Measurements from ENCODE around the gene CDH16. TPM values are rescaled to one million over a fixed set of nuclear protein-coding genes. Genes with fewer than 3 reads are reported as not detected.

The CDH16 gene
- total and polyA plus RNA-seq, 7 donors, result 0.19 to 0.60 TPM; not detected in 5

DNA sequence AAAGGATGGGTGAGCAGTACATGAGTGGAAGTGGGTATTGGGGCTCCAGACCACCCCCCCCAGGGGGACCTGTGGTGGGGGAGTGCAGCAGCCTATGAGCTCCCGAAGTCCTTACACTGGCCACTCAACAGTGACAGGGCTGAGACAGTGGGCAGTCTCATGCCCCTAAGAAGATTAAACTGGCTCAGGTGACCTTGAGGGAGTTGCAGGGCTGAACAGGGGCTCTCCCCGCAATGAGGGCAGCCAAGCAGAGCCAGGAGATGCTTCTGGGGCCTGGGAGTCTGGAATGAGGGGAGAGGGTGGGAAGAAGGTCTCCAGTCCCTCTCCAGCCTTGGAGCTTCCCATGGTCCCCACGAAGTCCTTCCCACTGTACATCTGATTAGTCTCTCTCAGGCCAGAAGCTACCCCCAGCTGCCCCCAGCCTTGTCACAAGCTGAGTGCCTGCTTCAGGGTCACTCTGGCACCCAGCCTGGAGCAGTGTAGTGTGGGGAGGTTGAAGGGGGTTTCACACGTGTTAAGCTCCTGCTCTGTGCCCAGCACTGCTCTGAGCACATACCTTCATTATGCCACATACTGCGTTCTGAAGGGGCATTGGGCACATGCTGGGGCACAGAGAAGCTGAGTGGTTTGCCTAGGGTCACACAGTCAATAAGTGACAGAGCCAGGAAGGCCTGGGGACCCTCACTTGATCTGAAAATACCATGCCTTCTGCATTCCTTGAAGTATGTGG, 1.0 kb upstream of the CDH16 start:
- Histone ChIP-seq H3K36me3 (peaks cover 0 to 11% (median 7%) of the 10 kb centered on the region in 4 donors), H3K27me3 (no peaks in the 10 kb centered on the region), H3K9me3 (no peaks in the 10 kb centered on the region), H3K4me3 (no peak overlapping the region), H3K4me1 (peaks cover 0 to 44% (median 26%) of the 10 kb centered on the region in 4 donors), H3K27ac (peak overlapping the region in 1 of 4 donors; percentile 96)
- no peak for TF ChIP-seq POLR2AphosphoS5 (IDR thresholded peaks at IDR 0.05)
- TF ChIP-seq POLR2A (IDR thresholded peaks at IDR 0.05), result no peak
- no peak for TF ChIP-seq EP300 (IDR thresholded peaks at IDR 0.05)
- TF ChIP-seq, protein P1, sequence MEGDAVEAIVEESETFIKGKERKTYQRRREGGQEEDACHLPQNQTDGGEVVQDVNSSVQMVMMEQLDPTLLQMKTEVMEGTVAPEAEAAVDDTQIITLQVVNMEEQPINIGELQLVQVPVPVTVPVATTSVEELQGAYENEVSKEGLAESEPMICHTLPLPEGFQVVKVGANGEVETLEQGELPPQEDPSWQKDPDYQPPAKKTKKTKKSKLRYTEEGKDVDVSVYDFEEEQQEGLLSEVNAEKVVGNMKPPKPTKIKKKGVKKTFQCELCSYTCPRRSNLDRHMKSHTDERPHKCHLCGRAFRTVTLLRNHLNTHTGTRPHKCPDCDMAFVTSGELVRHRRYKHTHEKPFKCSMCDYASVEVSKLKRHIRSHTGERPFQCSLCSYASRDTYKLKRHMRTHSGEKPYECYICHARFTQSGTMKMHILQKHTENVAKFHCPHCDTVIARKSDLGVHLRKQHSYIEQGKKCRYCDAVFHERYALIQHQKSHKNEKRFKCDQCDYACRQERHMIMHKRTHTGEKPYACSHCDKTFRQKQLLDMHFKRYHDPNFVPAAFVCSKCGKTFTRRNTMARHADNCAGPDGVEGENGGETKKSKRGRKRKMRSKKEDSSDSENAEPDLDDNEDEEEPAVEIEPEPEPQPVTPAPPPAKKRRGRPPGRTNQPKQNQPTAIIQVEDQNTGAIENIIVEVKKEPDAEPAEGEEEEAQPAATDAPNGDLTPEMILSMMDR (IDR thresholded peaks at IDR 0.05), result no peak
- DNase-seq, result no peak
- intact Hi-C loops (cut with DNase I), result no loop called here
- WGBS, 2 donors, result 81 to 82% methylated on average over 5 of the region's 5 CpGs

DNA sequence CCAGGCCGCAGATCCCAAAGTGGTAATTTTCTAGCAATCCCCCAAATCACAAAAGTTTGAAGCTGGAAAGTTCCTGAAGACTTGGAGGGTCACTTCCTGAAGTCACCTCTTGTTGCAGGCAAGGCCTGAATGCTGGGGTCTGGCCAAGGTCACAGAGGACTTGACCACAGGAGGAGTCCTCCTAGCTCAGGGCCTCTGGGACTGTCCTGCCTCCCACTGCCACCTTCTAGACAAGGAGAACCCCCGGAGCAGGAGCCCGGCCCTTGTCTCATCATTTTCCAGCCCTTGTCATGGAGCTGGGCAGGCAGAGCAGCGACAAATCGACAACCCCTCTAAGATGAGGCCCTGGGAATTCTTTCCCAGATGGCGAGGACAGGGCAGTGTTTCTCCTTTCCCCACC, 330 bp downstream of the CDH16 start:
- Histone ChIP-seq H3K4me3 (no peak overlapping the region), H3K9me3 (no peaks in the 10 kb centered on the region), H3K27me3 (no peaks in the 10 kb centered on the region), H3K27ac (no peak overlapping the region), H3K36me3 (peaks cover 0 to 11% (median 7%) of the 10 kb centered on the region in 4 donors), H3K4me1 (peaks cover 0 to 31% (median 12%) of the 10 kb centered on the region in 4 donors)
- no peak for DNase-seq
- TF ChIP-seq POLR2A (IDR thresholded peaks at IDR 0.05), result no peak
- no peak for TF ChIP-seq EP300 (IDR thresholded peaks at IDR 0.05)
- no peak for TF ChIP-seq POLR2AphosphoS5 (IDR thresholded peaks at IDR 0.05)
- TF ChIP-seq, protein P1 (IDR thresholded peaks at IDR 0.05), result no peak
- 91% methylated on average over 6 of the region's 6 CpGs for WGBS, 2 donors
- intact Hi-C loops (cut with DNase I), result no loop called here

DNA sequence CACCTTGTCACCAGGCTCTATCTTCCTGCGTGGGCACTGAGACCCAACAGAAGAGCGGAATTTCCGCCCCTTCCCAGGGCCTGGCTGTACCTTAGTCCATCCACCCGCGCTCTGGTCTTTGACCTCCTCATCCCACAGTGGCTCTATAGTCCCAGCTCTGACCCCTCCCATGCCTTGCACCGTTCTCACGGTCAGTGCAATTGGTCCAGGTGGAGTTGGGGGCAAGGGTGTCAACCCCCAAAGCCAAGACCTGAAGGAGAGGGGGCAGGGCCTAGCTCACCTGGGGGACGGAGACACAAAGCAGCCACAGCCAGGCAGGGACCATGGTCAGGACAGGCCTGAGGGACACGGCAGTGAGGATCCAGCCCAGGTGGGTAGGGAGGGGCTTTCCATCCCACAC, 944 bp downstream of the CDH16 start:
- no peaks in the 10 kb centered on the region for H3K9me3 ChIP-seq
- WGBS, 2 donors, result 84 to 89% methylated on average over 9 of the region's 9 CpGs
- intact Hi-C loops (cut with DNase I), result no loop called here
- H3K36me3 ChIP-seq, result peaks cover 0 to 11% (median 7%) of the 10 kb centered on the region in 4 donors
- DNase-seq, result no peak
- no peaks in the 10 kb centered on the region for H3K27me3 ChIP-seq
- H3K4me3 ChIP-seq, result no peak overlapping the region
- peaks cover 0 to 25% (median 6%) of the 10 kb centered on the region in 4 donors for H3K4me1 ChIP-seq
- TF ChIP-seq POLR2AphosphoS5 (IDR thresholded peaks at IDR 0.05) (no peak), EP300 (IDR thresholded peaks at IDR 0.05) (no peak), POLR2A (IDR thresholded peaks at IDR 0.05) (no peak)
- TF ChIP-seq, protein P1 (IDR thresholded peaks at IDR 0.05), result no peak
- no peak overlapping the region for H3K27ac ChIP-seq

DNA sequence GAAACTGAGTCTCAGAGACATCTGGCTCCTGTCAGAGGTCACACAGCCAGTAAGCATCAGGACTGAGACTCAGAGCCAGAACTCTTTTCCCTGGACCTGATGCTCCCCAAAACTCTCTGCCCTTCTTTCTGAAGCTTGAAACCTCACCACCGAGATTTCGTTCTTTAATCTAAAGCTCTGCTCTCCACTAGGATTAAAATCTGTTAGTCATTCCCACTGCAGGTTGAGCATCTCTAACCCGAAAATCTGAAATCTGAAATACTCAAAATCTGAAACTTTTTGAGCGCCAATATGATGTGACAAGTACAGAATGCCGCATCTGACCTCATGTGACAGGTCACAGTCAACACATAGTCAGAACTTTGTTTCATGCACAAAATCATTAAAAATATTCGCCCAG, 2.2 kb downstream of the CDH16 start:
- no peaks in the 10 kb centered on the region for H3K27me3 ChIP-seq
- H3K36me3 ChIP-seq, result peaks cover 0 to 4% (median 2%) of the 10 kb centered on the region in 4 donors
- no peak overlapping the region for H3K27ac ChIP-seq
- 88% methylated on average over 6 of the region's 6 CpGs for WGBS, 2 donors
- TF ChIP-seq EP300 (IDR thresholded peaks at IDR 0.05) (no peak), POLR2A (IDR thresholded peaks at IDR 0.05) (no peak), POLR2AphosphoS5 (IDR thresholded peaks at IDR 0.05) (no peak)
- TF ChIP-seq, protein P1 (IDR thresholded peaks at IDR 0.05), result no peak
- H3K4me3 ChIP-seq, result no peak overlapping the region
- no peaks in the 10 kb centered on the region for H3K9me3 ChIP-seq
- intact Hi-C loops (cut with DNase I), result no loop called here
- DNase-seq, result no peak
- H3K4me1 ChIP-seq, result peaks cover 0 to 17% (median 3%) of the 10 kb centered on the region in 4 donors

All from sigmoid colon (tissue), 7 donors.